Activated CD4-positive, alpha-beta memory T cell treated with anti-CD3 and anti-CD28 coated beads for 36 hours (primary cell): ENCODE data around the gene RSF1. TPM values are rescaled to one million over a fixed set of nuclear protein-coding genes. Genes with fewer than 3 reads are reported as not detected.

Experiments
- CTCF ChIA-PET: fragments of 350-600 bp; sonication (Branson Sonifier 250); formaldehyde crosslinking; loops from one replicate; lab custom pipeline; 2021; ENCODE audit warnings: antibody characterized with exemption, inconsistent platforms; lab: Charles Lee
- POLR2A ChIA-PET: fragments of 350-600 bp; sonication (Branson Sonifier 250); formaldehyde crosslinking; loops from one replicate; lab custom pipeline; 2021; ENCODE audit warnings: antibody characterized with exemption; lab: Charles Lee
- DNase-seq: peaks from one replicate; pipeline ENCODE4 v3.0.0-alpha.2; 2020
- H3K27ac Mint-ChIP-seq: one replicate; pipeline ENCODE4 v1.8.0; 2021; ENCODE audit warnings: mixed read lengths
- H3K27me3 Mint-ChIP-seq: one replicate; pipeline ENCODE4 v1.8.0; 2021; ENCODE audit warnings: mixed read lengths
- H3K36me3 Mint-ChIP-seq: one replicate; pipeline ENCODE4 v1.8.0; 2021; ENCODE audit warnings: mixed read lengths
- H3K4me1 Mint-ChIP-seq: one replicate; pipeline ENCODE4 v1.8.0; 2021; ENCODE audit warnings: low read depth, mixed read lengths
- H3K4me3 Mint-ChIP-seq: one replicate; pipeline ENCODE4 v1.8.0; 2021; ENCODE audit warnings: mild to moderate bottlenecking, mixed read lengths
- H3K9me3 Mint-ChIP-seq: one replicate; pipeline ENCODE4 v1.8.0; 2021; ENCODE audit warnings: mixed read lengths
- intact Hi-C: fragments of 100-400 bp; cut with micrococcal nuclease; formaldehyde crosslinking; loops from one replicate; pipeline ENCODE4 v1.15.1; 2023
- total RNA-seq, 2 experiments: library from RNA; stranded (reverse); gene quantifications; one replicate each; pipeline ENCODE4 v1.2.3, GENCODE V29; 2021

Gene RSF1
- total RNA-seq, 2 experiments from 2014 or later = 48.7 to 52.9 TPM

DNA sequence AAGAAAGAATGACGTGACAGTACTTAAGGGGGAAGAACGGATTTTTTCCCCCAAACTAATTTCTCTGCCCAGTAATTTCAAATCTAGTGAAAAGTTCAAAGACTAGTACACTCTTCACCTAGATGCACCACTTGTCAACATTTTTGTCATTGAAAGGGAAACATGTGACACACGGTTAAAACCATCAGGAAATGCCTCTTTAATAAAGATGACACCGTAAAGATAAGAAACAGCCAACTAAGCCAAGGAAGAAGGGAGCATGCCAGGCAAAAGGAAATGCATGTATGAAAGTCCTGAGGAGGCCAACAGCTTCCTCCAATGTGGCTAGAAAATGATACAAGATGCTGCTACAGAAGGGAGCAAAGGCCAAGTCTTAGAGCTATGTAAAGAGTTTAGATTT, 49.4 kb downstream of the RSF1 start:
- Mint-ChIP-seq H3K9me3 (no peaks in the 10 kb centered on the region), H3K27me3 (no peaks in the 10 kb centered on the region), H3K27ac (no peak overlapping the region), H3K4me1 (peaks cover 54% of the 10 kb centered on the region), H3K36me3 (no peaks in the 10 kb centered on the region), H3K4me3 (no peak overlapping the region)
- POLR2A ChIA-PET = no interaction called here
- CTCF ChIA-PET = no interaction called here
- DNase-seq = no peak
- intact Hi-C loops = no loop called here

DNA sequence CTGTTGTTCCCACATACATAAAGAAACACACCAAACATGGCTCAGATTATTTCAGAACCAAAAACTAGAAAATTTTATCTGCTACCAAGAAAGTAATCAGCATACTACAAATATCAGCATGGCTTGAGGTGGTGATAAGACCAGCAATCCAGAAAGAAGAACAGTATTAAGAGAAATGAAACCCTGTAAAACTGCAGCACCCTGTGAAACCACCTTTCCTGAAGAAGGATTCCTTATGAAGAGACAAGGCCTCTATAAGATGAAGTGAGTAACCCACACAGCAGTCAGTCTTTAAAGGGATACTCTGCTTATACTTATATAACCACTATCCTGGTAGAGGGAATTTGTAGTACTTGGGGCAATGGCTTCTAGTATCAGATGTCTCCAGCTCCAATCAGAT, 49.9 kb downstream of the RSF1 start:
- peaks cover 52% of the 10 kb centered on the region for H3K4me1 Mint-ChIP-seq
- no peaks in the 10 kb centered on the region for H3K9me3 Mint-ChIP-seq
- ChIA-PET POLR2A (no interaction called here), CTCF (no interaction called here)
- DNase-seq = no peak
- no peak overlapping the region for H3K27ac Mint-ChIP-seq
- intact Hi-C loops = no loop called here
- no peaks in the 10 kb centered on the region for H3K36me3 Mint-ChIP-seq
- no peak overlapping the region for H3K4me3 Mint-ChIP-seq
- no peaks in the 10 kb centered on the region for H3K27me3 Mint-ChIP-seq

DNA sequence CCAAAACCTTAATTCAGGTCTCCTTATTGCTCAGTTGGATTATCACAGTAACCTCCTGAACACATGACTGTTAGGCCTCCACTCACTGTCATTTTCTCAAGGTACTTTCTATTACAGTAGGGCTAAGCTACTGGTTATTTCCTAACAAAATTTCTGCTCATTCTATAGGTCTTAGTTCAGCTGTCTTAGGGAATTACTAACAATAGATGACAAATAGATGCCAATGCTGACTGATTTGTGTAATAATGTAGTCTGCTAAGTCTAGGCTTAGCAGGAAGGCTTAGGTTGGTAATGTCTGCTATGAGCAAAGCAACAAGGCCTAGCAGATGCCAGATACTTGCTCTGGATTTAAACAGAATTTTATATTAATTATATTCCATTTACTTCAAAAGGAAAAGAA, 58.1 kb downstream of the RSF1 start:
- intact Hi-C loops = no loop called here
- H3K27ac Mint-ChIP-seq = no peak overlapping the region
- peaks cover 16% of the 10 kb centered on the region for H3K4me1 Mint-ChIP-seq
- H3K4me3 Mint-ChIP-seq = no peak overlapping the region
- POLR2A ChIA-PET = no interaction called here
- H3K9me3 Mint-ChIP-seq = no peaks in the 10 kb centered on the region
- H3K36me3 Mint-ChIP-seq = peaks cover 26% of the 10 kb centered on the region
- CTCF ChIA-PET = interaction anchor here (0.6 kb wide), 1 partner anchor 1682 kb away, joined by 7 read pairs; no protein-coding TSS in a partner anchor
- DNase-seq = no peak
- H3K27me3 Mint-ChIP-seq = no peaks in the 10 kb centered on the region

DNA sequence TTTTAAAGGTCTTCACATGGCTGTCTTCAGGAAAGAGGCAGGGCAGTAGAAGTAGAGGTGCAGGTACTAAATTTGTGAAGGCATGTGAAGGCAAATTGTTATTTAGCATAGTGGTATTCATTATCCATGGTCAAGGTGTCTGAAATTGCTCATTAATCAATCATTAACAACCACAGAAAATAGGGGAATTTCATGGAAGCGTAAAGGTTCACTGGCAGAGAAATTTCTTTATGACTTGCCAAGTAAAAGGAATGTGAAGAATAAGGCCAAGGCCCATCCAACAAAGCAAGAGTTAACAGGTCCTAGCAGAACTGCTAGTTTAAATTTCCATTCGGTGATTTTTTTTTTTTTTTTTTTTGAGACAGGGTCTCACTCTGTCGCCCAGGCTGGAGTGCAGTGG, 59.0 kb downstream of the RSF1 start:
- CTCF ChIA-PET = interaction anchor here (0.6 kb wide), 1 partner anchor 1681 kb away, joined by 7 read pairs; no protein-coding TSS in a partner anchor
- no peaks in the 10 kb centered on the region for H3K27me3 Mint-ChIP-seq
- H3K9me3 Mint-ChIP-seq = no peaks in the 10 kb centered on the region
- no peak overlapping the region for H3K27ac Mint-ChIP-seq
- intact Hi-C loops = no loop called here
- no peak for DNase-seq
- H3K4me3 Mint-ChIP-seq = no peak overlapping the region
- peaks cover 10% of the 10 kb centered on the region for H3K4me1 Mint-ChIP-seq
- POLR2A ChIA-PET = no interaction called here
- H3K36me3 Mint-ChIP-seq = peaks cover 26% of the 10 kb centered on the region

DNA sequence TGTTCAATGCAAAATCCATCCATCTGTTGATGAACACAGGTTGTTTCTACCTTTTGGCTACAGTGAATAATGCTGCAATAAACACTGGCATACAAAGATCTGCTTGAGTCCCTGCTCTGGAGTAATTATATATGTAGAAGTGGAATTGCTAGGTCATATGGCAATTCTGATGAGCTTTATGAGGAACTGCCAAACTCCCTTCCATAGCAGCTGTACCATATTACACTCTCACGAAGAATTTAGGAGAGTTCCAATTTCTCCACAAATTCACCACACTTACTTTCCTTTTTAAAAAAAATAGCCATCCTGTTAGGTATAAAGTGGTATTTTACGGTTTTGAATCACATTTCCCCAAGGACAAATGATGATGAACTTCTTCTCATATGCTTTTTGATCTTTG, 62.2 kb downstream of the RSF1 start:
- ChIA-PET CTCF (no interaction called here), POLR2A (no interaction called here)
- no peak overlapping the region for H3K27ac Mint-ChIP-seq

DNA sequence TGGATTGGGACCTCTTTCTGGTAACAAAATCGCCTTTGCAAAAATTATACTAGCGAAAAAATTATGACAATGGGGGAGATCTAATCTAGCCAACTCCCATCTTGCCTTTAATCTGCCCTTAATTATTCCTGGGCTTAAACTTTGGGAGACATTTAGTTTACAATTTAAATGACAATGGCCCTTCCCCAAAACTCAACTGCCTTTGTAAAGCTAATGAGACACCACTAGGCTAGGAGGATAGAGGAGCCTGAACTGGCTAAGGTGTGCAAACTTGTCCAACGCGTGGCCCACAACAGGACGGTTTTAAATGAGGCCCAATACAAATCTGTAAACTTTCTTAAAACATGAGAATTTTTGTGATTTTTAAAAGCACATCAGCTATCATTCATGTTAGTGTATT, 67.3 kb downstream of the RSF1 start:
- Mint-ChIP-seq H3K27me3 (no peaks in the 10 kb centered on the region), H3K4me1 (peaks cover 7% of the 10 kb centered on the region), H3K4me3 (no peak overlapping the region), H3K27ac (no peak overlapping the region), H3K36me3 (peaks cover 8% of the 10 kb centered on the region), H3K9me3 (no peaks in the 10 kb centered on the region)
- DNase-seq = no peak
- intact Hi-C loops = no loop called here
- CTCF ChIA-PET = no interaction called here
- POLR2A ChIA-PET = no interaction called here

More for the DNA sequence above, 62.2 kb downstream of the RSF1 start:
- H3K36me3 Mint-ChIP-seq = peaks cover 22% of the 10 kb centered on the region
- H3K4me3 Mint-ChIP-seq = no peak overlapping the region
- no peak for DNase-seq
- no peaks in the 10 kb centered on the region for H3K27me3 Mint-ChIP-seq
- intact Hi-C loops = no loop called here
- no peaks in the 10 kb centered on the region for H3K9me3 Mint-ChIP-seq
- peaks cover 4% of the 10 kb centered on the region for H3K4me1 Mint-ChIP-seq

DNA sequence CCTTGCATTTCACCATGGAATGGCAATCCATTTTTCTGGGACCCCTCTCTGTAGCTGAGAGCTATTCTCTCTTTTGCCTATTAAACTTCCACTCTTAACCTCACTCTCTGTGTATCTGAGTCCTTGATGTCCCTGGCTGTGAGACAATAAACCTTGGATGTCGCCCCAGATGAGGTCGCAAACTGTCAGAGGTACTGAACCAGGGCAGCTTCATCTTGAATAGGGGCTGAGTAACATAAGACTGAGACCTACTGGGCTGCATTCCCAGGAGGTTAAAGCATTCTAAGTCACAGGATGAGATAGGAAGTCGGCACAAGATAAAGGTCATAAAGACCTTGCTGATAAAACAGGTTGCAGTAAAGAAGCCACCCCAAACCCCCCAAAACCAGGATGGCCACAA, 68.0 kb downstream of the RSF1 start:
- Mint-ChIP-seq H3K36me3 (peaks cover 6% of the 10 kb centered on the region), H3K9me3 (no peaks in the 10 kb centered on the region), H3K4me3 (no peak overlapping the region), H3K27ac (no peak overlapping the region), H3K27me3 (no peaks in the 10 kb centered on the region), H3K4me1 (peaks cover 7% of the 10 kb centered on the region)
- CTCF ChIA-PET = no interaction called here
- no peak for DNase-seq
- intact Hi-C loops = no loop called here
- POLR2A ChIA-PET = no interaction called here

DNA sequence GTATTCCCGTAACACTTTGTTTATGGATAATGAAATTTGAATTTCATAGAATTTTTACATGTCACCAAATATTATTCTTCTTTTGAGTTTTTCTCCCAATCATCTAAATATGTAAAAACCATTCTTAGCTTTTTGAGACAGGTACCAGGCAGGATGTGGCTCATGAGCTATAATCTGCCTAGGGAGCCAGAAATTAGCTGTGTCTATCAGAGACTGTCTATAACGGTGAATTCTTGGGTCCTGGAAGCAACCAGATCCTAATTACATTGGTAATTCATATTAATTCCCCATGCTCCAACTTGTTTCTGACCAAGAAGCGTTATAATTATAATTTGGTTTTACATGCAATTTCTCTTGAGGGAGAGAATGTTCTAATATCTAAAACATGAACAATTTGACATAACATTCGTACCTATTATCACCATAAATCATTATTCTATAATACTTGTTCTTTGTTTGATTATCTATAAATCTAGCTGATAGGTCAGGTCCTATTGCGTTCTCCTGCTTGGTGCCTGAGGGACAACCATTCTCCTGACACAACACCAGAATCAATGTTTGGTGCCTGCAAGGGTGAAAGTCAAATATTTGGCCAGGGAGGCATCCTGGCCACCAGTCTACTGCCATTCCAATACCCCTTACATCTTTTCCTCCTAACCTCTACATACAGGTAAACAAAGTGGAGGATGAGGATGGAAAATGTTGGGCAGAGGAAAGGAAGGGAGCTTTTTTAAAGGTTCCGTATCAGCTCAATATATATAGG, 69.9 kb downstream of the RSF1 start:
- H3K27me3 Mint-ChIP-seq = no peaks in the 10 kb centered on the region
- H3K4me3 Mint-ChIP-seq = no peak overlapping the region
- peaks cover 7% of the 10 kb centered on the region for H3K4me1 Mint-ChIP-seq
- H3K9me3 Mint-ChIP-seq = no peaks in the 10 kb centered on the region
- ChIA-PET CTCF (no interaction called here), POLR2A (no interaction called here)
- H3K36me3 Mint-ChIP-seq = peaks cover 6% of the 10 kb centered on the region
- DNase-seq = no peak
- intact Hi-C loops = no loop called here
- no peak overlapping the region for H3K27ac Mint-ChIP-seq

DNA sequence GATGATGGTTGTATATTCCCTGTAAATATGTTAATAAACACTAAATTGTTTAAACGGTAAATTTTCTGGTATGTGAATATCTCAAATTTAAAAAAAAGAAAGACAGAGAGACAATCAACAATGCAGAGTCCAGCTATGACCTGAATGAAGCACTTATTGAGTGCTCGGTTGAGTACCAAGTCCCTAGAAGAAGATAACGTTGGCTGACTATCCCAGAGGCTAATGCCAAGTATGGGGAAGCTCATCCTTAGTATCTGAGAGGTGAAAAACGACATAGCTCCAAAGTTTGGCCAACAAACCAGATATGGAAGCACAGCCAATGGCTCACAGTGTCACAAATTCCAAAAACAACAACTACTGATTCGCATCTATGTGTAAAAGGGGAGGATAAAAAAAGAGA, 71.3 kb downstream of the RSF1 start:
- ChIA-PET POLR2A (no interaction called here), CTCF (interaction anchor here (0.6 kb wide), 1 partner anchor 9 kb away, joined by 3 read pairs; no protein-coding TSS in a partner anchor)
- Mint-ChIP-seq H3K27me3 (no peaks in the 10 kb centered on the region), H3K27ac (no peak overlapping the region), H3K36me3 (peaks cover 3% of the 10 kb centered on the region), H3K4me3 (no peak overlapping the region), H3K4me1 (peaks cover 5% of the 10 kb centered on the region), H3K9me3 (no peaks in the 10 kb centered on the region)
- DNase-seq = no peak
- intact Hi-C loops = no loop called here

DNA sequence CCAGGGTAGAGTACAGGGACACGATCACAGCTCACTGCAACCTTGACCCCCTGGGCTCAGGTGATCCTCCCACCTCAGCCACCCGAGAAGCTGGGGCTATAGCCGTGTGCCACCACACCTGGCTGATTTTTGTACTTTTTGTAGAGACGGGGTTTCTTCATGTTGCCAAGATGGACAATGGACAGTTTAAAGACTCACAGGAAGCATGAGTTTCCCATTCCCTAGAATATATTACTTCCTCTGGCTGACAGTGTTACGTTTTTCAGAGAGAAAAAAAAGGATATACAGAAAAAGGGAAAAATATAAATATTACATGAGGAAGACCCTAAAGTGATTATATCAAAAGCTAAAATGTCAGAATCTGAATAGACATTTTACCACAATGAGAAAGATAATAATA, 72.3 kb downstream of the RSF1 start:
- Mint-ChIP-seq H3K36me3 (peaks cover 3% of the 10 kb centered on the region), H3K27me3 (no peaks in the 10 kb centered on the region), H3K27ac (no peak overlapping the region), H3K4me1 (peaks cover 5% of the 10 kb centered on the region), H3K9me3 (no peaks in the 10 kb centered on the region), H3K4me3 (no peak overlapping the region)
- CTCF ChIA-PET = interaction anchor here (0.6 kb wide), 1 partner anchor 9 kb away, joined by 3 read pairs; no protein-coding TSS in a partner anchor
- no peak for DNase-seq
- intact Hi-C loops = no loop called here
- POLR2A ChIA-PET = no interaction called here

DNA sequence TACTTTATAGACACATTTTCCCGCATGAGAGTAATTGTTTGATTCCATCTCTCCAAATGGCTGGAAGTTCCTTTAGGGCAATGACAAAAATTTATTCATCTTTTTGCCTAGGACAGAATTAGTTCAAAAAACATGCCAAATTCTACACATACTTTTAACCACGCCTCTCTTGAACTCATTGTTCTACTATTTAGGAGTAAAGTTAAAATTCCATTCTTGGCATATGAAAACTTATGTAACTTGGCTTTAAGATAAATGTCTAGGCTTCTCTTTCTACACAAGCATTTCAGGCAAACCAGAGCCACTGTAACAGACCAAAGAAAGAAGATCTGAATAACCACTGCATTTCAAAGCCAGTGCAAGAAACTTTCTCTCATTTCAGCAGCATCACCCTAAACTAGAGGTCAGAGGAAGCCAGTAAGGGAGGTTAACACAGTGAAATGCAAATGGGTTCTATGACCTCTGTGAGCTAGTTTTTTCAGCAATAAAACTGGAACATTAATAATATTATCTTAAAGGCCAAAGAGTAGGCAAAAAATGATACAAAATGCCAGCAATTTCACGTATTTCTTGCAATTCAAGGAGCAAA, 73.0 kb downstream of the RSF1 start:
- intact Hi-C loops = no loop called here
- H3K27me3 Mint-ChIP-seq = no peaks in the 10 kb centered on the region
- POLR2A ChIA-PET = no interaction called here
- H3K36me3 Mint-ChIP-seq = peaks cover 10% of the 10 kb centered on the region
- CTCF ChIA-PET = no interaction called here
- no peak overlapping the region for H3K27ac Mint-ChIP-seq
- H3K9me3 Mint-ChIP-seq = no peaks in the 10 kb centered on the region
- no peak for DNase-seq
- H3K4me1 Mint-ChIP-seq = peaks cover 5% of the 10 kb centered on the region
- H3K4me3 Mint-ChIP-seq = no peak overlapping the region

DNA sequence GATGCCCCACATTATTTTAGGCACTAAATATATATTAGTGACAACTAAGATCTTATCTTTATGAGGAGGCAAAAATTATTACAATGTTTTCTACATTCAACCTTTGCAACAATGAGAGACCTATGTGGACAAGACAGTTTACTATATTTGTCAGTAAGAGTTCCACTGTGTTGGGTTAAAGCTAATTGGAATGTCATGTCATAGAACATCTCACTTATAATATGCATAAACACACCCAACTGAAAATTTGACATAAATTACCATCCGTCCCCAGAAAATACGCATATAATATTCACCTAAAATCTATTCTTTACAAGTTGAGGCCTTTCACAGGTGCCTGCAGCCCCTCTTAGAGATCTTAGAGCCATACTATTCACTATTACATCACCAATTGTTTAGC, 84.0 kb downstream of the RSF1 start:
- ChIA-PET CTCF (no interaction called here), POLR2A (no interaction called here)
- no peak overlapping the region for H3K27ac Mint-ChIP-seq
- no peaks in the 10 kb centered on the region for H3K4me1 Mint-ChIP-seq
- intact Hi-C loops = no loop called here
- H3K9me3 Mint-ChIP-seq = peaks cover 7% of the 10 kb centered on the region
- no peak for DNase-seq
- H3K27me3 Mint-ChIP-seq = no peaks in the 10 kb centered on the region
- no peak overlapping the region for H3K4me3 Mint-ChIP-seq
- peaks cover 62% of the 10 kb centered on the region for H3K36me3 Mint-ChIP-seq

DNA sequence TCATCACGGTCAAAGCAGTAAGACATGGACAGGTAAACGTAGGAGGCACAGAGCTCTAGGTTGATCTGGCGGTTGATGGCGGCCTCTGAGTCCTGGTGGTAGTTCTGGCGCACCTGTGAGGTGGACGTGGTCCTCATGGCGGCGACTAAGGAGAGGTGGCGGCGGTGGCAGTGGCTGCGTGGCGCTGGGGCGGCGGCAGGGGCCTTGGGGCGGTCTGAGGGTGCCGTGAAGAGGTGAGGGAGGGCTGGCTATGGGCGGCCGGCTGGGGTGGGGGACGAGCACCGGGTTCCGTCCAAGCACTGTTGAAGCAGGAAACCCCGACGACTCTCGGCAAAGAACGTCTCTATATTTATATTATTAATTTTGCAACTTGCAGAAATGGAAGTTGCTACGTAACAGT, 85.6 kb downstream of the RSF1 start:
- no peak for DNase-seq
- Mint-ChIP-seq H3K36me3 (peaks cover 69% of the 10 kb centered on the region), H3K4me1 (no peaks in the 10 kb centered on the region), H3K4me3 (no peak overlapping the region), H3K27me3 (no peaks in the 10 kb centered on the region), H3K27ac (no peak overlapping the region), H3K9me3 (peaks cover 18% of the 10 kb centered on the region)
- intact Hi-C loops = no loop called here
- POLR2A ChIA-PET = no interaction called here
- CTCF ChIA-PET = no interaction called here
